GM18505 (cell line): ENCODE measurements around the gene COPS3.

Source experiments
- ATAC-seq: cut with Tn5 transposase; IDR thresholded peaks from one replicate; pipeline ENCODE4 v1.9.1; 2021; ENCODE audit not compliant: unreplicated experiment
- POLR2A ChIP-seq: IDR thresholded peaks from 4 replicates; pipeline ENCODE4 v1.6.1; 2011; ENCODE audit warnings: borderline replicate concordance; ENCODE audit not compliant: insufficient read depth, insufficient read length; ENCODE audit errors: extremely low read depth

Gene COPS3

DNA sequence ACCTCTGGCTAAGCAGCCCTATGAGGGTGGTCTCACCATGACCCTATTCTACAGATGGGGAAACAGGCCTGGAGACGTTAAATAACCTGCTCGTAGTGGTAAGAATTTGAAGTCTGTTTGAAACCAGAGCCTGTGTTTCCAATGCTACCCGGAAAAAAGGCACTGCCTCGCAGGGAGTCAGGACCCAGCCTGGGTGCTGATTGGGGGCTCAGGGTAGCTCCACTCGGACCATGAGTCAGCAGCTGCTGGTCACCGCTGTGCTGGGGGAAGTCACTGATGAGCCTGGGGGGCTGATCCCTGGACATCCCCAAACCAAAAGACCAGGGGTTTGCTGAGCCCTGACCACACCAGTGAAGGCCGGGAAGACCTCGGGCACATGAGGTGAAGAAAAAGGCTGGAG, 65.5 kb downstream of the COPS3 start:
- no peak for ATAC-seq
- no peak for TF ChIP-seq POLR2A

DNA sequence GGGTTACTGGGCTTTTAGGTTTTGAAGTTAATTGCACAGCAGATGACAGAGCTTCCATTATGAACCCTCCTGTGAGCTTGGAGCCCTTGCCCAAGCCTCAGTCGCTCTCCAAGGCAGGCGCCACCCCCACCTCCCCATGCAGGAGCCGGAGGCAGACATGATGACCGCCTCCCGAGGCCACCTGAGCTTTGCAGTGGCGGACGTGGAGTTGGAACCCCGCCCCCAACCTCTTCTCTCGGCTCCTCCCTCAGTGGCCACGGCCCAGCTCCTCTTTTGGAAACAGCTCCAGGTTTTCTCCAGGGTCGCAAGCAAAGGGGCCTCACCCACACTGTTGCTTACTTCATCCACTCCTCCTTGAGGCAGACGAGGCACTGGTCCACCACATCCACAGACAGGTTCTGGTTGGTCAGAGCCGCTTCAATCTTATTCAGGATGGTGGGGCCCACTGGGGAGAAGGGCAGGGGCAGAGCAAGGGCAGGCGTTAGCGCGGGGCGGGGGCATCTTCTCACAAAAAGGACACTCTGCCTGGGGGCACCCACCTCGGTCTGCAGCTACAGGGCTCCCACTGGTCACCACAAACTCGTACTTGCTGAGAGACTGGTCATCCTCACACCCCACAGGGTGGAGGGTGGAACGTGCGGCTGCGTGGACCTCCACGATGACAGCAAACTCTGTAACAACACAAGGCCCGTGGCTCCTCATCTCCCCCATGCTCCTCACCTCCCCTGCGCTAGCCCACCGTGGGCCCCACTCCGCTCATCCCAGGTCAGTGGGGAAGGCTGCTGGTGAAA, 66.2 kb downstream of the COPS3 start:
- no peak for TF ChIP-seq POLR2A
- no peak for ATAC-seq

GRCh38 chr17:17213775-17214174, 67.3 kb downstream of the COPS3 start:
- no peak for ATAC-seq
- no peak for TF ChIP-seq POLR2A

DNA sequence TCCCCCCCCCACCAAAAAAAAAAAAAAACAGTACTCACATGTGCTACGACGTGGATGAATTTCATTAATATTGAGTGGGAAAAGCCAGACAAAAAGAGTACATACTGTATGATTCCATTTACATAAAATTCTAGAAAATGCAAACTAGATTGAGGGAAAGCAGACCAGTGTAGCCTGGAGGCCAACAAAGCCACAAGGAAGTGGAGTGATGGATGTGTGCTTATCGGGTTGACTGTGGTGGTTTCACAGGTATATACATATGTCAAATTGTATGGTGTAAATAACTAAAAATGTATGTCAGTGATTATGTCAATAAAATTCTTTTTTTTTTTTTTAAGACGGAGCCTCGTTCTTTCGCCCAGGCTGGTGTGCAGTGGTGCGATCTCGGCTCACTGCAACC, 73.0 kb downstream of the COPS3 start:
- ATAC-seq = no peak
- TF ChIP-seq POLR2A = no peak

GRCh38 chr17:17206913-17207335, 74.1 kb downstream of the COPS3 start:
- TF ChIP-seq POLR2A = no peak
- no peak for ATAC-seq

- ATAC-seq = peak; percentile 71
- TF ChIP-seq POLR2A = peak; percentile 71
Observed at GRCh38 chr17:17206124-17206912, 74.7 kb downstream of the COPS3 start, which contains the start of gene PLD6. Gene PLD6, minus strand, starts transcription at chr17:17206333. Its CDS starts 47 bp downstream, at chr17:17206286.

GRCh38 chr17:17205368-17206123, 75.5 kb downstream of the COPS3 start:
- TF ChIP-seq POLR2A = peak; percentile 23
- ATAC-seq = peak; percentile 31

DNA sequence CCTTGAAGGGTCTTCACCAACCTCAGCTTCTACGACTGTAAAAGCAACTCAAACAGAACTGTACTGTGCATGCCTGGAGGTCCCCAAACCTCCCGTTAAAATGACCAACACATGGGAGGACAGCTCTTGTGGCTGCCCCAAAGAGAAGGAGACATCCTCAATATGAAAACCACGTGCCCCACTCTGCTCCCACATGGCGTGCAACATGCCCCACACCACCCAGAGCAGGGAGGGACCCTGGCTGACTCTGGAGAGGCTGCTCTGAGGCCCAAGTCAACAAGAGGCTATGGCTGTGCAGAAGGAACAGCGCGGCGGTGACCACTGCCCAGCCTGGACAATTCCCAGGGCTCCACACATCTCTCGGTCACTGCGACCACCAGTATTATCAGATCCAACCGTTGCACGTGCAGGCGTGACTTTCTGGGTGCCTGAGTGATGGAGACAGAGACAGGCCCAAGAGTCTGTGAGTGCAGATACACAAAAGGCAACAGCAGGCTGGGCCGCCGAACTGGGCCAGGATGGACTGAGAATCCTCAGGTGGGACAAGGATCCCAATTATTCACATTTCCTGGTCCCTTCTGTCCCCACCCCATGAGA, 76.3 kb downstream of the COPS3 start:
- ATAC-seq = no peak
- TF ChIP-seq POLR2A = no peak

- ATAC-seq = no peak
- TF ChIP-seq POLR2A = no peak
Observed at GRCh38 chr17:17204041-17204591, 76.9 kb downstream of the COPS3 start.

DNA sequence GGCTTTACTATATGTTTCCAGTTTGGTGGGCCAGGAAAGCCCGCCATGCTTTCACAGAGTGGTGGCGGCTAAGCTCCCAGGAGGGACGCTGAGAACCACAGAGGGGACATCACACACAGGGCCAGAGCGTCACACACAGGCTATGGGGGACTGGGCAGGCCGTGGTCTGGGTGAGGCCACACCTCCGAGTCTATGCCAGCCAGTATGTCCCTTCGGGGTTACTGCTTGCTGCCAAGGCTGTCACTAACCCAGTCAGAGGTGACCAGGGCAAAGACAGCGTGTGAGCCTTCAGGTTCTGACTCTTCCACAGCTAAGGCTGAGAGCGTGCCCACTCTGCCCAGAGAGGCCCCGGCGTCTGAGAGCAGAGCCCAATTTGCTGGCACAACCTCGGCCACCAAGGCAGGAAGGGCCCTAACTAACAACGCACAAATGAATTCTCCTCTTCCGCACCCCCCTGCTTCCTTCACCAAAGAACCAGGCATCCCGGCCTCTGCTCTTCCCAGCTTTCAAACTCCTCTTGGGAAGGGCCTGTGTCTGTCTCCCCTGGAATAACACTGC, 77.8 kb downstream of the COPS3 start:
- TF ChIP-seq POLR2A = no peak
- ATAC-seq = no peak

DNA sequence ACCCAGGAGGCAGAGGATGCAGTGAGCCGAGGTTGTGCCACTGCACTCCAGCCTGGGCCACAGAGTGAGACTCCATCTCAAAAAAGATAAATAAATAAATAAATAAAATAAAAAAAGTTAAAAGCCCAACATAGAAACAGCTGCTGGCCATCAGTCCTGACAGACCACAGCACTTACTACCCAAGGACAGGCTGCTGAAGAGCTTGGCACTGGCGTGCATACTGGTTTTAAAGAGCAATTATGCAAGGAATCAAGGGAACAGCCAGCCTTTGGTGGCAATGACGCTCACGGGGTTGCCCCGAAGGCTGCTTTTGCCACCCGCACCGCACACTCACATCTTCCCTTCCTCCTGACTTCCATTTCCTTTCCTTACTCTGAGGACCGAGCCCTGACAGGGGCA, 79.1 kb downstream of the COPS3 start:
- no peak for TF ChIP-seq POLR2A

GRCh38 chr17:17201271-17201670, 79.8 kb downstream of the COPS3 start:
- ATAC-seq = no peak
- TF ChIP-seq POLR2A = no peak

More for the DNA sequence above, 79.1 kb downstream of the COPS3 start:
- no peak for ATAC-seq
